ENCODE measurements around the gene SCFD2. TPM values are rescaled to one million over a fixed set of nuclear protein-coding genes. Genes with fewer than 3 reads are reported as not detected.
"Not testable (repeated sequence)": the region's sequence is repeated elsewhere in the genome, so short reads cannot be mapped to it uniquely, and the experiment has no call there.

The SCFD2 gene
- polyA plus RNA-seq, 3 donors = 4.1 to 8.2 (median 8.1) TPM

DNA sequence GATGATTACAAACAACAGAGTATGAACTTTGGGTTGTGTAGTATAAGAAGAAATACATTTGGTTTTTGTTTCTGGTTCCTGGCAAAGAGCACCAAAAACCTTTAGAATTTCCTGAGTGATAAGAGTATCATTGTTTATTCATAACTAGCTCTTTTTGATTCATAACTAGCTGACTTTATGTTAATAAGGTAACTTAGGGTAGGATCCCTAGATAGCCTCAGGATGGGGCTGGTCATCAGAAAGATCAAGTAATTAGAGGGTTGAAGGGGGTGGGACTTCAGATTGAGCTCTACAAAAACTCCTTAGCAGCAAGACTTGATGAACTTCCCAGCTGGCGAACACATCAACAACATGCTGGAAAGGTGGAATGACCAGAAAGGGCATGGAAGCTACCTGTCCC, 166.5 kb downstream of the SCFD2 start:
- H3K27ac ChIP-seq (ENCODE audit: low read depth, low read length) = no peak overlapping the region
- WGBS, 3 donors = 86 to 100% (median 91%) methylated on average over 1 of the region's 1 CpG

DNA sequence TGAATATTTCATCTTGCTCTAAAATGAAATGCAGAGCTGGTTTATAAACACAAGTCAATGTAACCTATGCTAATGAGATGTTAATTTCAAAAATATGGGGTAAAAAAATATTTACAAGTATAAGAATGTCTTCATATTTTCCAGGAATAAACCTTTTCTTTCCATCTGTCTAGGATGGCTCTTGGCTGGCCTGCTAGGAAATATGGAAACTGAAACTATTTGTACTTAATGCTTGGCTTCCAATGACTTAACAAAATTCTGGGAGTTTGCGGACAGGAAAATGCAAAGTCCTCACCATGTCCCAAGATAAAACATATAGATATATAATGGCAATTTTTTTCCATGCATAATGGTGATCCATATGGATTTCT, 168.1 kb downstream of the SCFD2 start:
- H3K27ac ChIP-seq (ENCODE audit: low read depth, low read length) = no peak overlapping the region
- 76 to 92% (median 85%) methylated on average over 1 of the region's 1 CpG for WGBS, 3 donors

DNA sequence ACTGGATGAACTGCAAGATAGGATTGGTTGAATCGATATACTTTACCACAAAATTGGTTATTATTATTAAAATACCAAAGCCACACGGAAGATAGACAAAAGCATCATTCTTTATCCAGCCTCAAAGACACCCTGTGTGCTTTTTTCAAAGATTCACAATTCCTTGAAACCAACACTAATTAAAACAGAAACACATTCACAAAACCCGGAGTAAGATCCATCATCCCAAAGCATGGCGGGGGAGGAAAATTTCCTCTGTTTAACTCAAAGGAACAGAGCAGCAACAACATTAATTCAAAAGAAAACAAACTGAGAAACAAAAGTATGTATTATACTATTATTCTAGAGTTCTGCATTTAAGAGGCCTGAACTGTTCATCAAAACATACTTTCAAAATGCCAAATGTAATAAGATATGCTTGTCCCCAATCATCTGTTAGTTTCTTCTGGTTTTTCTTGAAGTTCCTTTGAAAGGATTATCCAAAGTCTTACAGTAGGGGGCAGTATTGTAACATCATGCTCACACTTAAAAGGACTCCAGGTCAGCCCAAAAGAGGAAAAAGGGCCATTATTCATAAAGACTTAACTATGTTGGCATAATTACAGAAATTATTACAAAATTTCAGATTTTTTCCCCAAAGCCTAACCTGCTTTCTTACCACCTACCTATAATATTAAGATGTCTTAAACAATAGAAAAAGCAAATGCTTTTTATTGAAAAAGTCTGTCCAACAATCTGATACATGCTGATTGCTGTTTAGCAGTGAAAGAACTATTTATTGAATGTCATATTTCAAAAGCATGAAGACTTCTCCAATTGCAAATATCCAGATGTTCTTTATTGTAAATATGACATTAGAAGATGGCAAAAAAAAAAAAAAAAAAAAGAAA, 168.7 kb downstream of the SCFD2 start:
- H3K27ac ChIP-seq (ENCODE audit: low read depth, low read length) = no peak overlapping the region
- 54 to 65% (median 60%) methylated on average over 4 of the region's 4 CpGs for WGBS, 3 donors

DNA sequence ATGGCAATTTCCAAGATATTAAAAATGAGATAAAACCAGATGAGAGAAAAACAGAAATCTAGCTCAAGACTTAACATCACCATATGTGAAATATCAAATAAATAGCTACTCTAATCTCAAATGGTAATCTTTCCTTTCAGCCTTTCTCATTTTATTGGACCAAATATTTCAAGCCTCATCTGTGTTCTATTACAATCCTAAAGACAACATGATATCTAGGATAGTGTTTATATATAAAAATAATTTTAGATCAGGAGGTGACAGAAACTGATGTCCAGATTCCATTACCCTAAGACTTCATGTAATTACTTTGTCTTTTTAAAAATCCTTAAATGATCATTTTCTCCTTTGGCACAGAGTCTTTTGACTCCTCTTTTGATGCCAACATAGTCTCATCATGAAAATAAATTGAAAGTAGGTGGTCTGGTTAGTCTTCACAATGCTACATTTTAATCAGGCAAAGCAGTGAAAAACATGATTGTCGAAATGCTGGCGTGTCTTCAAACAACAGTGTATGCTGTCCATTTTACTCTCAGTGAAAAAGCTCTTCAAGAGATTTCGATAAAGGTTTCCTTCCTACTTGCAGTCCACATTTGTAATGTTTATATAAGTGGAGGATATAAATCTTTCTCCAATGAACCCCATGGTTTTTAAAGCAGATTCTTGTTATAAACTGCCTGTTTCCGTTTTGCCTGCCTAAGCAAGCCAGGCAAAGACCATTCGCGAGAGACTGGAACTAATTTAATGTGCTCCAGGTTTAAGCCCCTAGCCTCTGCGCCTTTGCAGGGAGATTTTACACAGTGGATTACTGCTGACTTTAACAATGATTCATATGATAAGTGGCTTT, 169.8 kb downstream of the SCFD2 start:
- 48 to 70% (median 55%) methylated on average over 7 of the region's 7 CpGs for WGBS, 3 donors
- no peak overlapping the region for H3K27ac ChIP-seq (ENCODE audit: low read depth, low read length)

DNA sequence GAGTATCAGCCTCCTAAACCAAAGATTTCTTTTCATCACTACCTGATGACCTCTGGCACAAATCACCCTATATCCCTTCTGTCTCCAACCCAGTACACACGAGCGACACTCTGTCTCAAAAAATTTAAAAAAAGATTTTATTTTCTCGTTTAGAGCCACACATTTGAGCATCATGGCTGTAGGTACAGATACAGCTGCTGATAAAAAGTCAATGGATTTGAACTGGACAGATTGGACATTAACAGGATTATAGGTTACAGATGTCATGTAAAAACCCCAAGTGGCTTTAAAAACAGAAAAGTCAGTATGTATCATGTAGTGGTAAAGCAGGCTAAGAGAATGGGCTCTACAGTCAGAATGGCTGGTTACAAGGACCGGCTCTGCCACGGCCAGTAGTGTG, 171.1 kb downstream of the SCFD2 start:
- H3K27ac ChIP-seq (ENCODE audit: low read depth, low read length) = no peak overlapping the region
- 94 to 96% (median 95%) methylated on average over 5 of the region's 5 CpGs for WGBS, 3 donors

DNA sequence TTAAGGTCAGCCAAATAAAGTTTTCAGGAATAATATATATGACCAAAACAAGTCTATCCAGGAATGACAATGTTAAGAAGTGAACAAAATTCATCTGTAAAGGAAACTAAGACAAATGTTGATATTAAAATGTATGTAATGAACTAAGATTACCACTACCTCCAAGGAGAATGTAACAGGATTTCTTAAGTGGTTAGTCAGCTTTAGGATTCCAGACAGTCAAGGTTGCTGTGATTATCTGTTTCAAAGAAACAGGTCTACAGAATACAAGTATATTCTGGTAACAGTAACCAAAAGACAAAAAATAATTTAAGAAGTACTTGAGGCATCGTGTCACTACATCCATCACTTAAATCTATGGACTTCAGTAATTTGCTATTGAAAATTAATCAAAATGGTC, 172.8 kb downstream of the SCFD2 start:
- H3K27ac ChIP-seq (ENCODE audit: low read depth, low read length) = no peak overlapping the region
- WGBS, 3 donors = 79 to 96% (median 93%) methylated on average over 1 of the region's 1 CpG

DNA sequence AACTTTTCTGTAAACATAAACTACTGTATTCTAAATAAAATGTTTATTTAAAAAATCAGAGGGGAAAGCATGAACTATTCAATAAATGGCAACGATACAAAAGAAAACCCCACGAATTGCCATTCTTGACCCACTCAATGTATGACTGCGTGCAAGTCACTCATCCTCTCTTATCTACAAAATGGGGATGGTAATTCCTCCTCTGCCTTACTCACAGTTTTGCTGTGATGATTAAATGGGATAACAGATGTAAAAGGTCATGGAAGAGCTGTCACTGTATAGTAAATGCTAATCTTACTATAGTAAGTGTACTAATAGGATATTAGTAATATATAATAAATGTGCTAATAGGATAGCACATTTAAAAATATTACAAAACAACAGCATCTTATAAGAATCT, 173.4 kb downstream of the SCFD2 start:
- 81 to 98% (median 94%) methylated on average over 3 of the region's 3 CpGs for WGBS, 3 donors
- H3K27ac ChIP-seq (ENCODE audit: low read depth, low read length) = no peak overlapping the region

DNA sequence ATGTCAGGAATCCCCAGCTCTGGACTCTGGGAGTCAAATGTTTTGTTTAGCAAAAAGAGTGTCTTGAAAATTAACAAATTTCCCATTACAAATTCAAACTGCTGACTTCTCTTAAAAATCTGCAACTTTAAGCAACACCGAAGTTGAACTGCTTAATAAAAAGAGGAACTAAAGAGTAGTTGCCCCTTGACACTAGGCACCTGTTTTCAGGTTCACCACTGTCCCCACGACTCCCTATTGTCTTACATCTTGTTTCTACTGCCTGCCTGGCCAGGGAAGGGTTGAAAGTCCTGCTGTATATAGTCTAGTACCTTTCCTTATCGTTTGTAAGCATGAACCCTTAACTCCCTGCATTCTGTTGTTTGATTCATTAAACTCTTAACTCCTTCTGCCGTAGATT, 173.9 kb downstream of the SCFD2 start:
- no peak overlapping the region for H3K27ac ChIP-seq (ENCODE audit: low read depth, low read length)
- WGBS, 3 donors = 67 to 82% (median 71%) methylated on average over 4 of the region's 4 CpGs

DNA sequence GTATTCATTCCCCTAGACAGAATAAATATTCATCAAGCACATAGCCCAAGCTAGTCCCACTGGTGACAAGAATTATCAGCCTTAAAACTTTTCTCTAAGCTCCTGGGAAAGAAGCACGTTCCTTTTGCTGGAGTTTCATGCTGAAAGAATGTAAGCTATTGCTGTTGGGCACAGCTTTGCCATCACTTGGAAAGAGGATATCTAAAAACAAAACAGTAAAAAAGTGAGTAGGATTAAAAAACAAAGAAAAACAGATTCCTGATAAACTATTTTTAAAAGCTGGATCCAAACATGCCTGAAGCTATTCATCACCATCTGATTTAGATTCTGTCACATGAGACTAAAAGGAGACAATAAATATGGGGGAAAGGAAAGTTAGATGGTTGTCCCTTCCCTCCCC, 176.8 kb downstream of the SCFD2 start:
- WGBS, 3 donors = 53 to 80% (median 67%) methylated on average over 1 of the region's 1 CpG
- H3K27ac ChIP-seq (ENCODE audit: low read depth, low read length) = no peak overlapping the region

DNA sequence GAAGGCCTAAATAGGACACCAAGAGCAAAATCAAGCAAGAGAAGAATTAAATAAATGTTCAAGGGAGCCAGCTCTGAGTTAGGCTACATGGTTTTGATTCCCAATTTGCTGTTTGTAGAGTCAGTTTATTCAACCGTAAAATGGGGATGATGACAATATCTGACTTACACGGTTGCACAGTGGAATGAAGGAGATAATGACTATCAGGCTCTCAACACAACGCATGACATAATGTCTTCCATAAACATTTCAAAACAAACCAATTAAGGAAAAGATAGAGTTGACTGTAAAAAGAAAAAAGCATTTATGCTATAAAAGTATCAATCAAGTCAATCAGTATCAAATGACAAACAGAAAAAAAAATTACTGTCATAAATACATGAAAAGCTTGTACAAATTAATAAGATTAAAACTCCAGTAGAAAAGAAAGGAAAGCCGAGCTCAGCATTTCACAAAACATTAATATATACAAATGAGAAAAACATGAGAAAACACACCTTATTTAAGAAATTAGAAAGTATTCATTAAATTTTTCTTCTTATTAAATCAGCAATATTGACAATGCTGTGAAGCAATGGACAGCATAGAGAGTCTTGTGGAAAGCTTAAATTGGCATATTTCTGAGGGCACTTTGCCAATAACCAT, 179.0 kb downstream of the SCFD2 start:
- WGBS, 3 donors = 82 to 93% (median 92%) methylated on average over 4 of the region's 4 CpGs
- no peak overlapping the region for H3K27ac ChIP-seq (ENCODE audit: low read depth, low read length)

DNA sequence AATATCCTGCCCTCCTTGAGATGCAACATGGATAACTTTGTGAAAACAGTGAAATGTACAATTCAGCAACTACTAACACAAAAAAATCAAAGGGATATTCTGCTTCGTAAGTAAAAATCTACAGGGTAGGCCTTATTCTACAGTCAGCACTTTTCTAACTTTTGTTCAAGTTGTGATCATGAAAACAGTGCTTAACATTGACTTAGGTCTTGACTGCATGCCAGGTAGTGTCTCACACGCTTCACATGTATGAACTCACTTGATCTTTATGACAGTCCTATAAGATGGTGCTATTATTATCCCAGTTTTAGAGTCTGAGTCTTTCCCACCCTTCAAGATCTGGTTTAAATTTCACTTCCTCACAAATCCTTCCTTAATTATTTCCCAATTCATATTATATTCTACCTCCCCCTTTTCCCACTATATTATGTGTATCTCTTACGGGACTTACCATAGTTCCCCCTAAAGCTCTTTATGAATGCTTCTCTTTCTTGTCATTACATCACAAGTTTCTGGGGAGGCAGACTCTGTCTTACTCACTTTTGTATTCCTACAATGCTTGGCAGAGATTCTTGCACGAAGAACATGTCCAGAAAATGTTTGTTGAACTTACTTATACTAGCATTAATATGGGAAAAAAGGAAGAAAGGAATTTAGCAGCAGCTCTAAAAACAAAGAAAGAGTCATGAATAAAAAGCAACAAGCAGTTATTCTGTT, 179.8 kb downstream of the SCFD2 start:
- WGBS, 3 donors = 68 to 77% (median 74%) methylated on average over 4 of the region's 4 CpGs
- no peak overlapping the region for H3K27ac ChIP-seq (ENCODE audit: low read depth, low read length)

DNA sequence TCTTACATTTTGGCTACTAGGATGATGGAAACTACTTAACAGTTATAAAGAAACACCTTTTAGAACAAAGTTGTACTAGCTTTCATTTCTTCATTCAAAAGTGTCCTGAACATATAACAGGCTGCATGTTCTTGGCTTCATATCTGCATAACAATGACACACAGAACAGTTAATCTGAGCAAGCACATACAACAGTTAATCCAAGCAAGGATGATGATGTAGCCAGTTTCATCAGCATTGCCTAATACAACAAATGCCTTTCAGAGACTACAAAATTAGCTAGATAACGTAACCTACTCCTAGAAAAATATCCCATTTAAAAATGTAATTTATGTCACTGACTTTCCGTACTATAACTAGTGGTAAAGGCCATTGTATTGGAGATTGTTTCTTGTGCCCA, 182.1 kb downstream of the SCFD2 start:
- WGBS, 3 donors = 94 to 100% (median 97%) methylated on average over 2 of the region's 2 CpGs
- H3K27ac ChIP-seq (ENCODE audit: low read depth, low read length) = no peak overlapping the region

DNA sequence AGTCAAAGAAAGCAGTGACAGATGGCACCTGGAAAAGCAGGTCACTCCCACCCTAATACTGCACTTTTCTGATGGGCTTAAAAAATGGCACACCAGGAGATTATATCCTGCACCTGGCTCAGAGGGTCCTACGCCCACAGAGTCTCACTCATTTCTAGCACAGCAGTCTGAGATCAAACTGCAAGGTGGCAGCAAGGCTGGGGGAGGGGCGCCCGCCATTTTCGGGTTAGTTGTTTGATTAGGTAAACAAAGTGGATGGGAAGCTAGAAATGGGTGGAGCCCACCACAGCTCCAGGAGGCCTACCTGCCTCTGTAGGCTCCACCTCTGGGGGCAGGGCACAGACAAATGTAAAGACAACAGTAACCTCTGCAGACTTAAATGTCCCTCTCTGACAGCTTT, 188.1 kb downstream of the SCFD2 start:
- not testable (repeated sequence) for H3K27ac ChIP-seq (ENCODE audit: low read depth, low read length)
- 93 to 95% (median 94%) methylated on average over 4 of the region's 4 CpGs for WGBS, 3 donors

DNA sequence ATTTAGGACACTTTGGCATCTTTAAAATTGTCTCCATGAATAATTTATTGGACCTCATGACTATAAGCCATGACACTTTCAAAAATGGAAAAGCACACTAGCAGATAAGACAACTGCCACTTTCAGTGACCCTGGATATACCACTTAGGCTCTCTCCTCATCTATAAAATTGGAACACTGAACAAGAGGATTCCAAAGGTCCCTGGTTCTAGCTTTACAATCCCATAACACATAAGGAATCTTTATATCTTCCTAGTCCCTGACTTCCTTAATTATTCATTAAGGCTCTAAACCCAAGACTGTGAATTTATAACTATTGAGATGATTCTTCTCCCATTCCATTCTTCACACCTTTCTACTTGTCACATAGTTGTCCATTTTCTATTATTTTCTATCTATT, 190.2 kb downstream of the SCFD2 start:
- no peak overlapping the region for H3K27ac ChIP-seq (ENCODE audit: low read depth, low read length)

DNA sequence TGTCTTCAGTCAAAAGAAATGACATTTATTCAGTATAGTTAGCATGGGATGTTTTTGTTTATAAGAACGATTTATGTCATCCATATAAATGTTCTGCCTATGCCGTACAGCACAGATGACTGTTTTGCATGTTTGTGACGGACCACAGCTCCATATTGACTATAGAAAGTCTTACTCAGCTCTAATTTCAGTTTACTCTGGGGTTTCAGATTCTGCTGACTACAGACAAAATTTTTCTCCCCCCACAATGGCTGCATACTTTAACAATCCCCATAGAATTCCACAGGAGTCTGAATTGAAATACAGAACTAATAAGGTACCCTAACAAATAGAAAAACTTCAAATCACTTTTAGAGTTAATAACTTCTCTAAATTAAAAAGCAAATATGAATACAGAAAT, 191.0 kb downstream of the SCFD2 start:
- no peak overlapping the region for H3K27ac ChIP-seq (ENCODE audit: low read depth, low read length)
- 90 to 92% (median 91%) methylated on average over 3 of the region's 3 CpGs for WGBS, 3 donors

DNA sequence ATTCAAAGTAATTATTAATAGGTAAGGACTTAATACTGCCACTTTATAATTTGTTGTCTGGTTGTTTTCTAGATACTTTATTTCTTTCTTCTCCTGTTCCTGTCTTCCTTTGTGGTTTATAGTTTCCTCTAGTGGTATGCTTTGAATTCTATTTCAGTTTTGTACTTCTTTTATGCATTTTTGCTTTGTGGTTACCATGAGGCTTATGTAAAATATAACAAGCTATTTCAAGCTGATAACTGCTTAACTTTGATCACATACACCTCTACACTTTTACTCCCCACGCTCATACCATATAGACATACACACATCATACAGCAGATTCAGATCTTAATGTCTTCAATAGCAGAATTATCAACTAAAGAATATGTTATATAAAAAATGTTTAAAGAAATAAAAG, 192.3 kb downstream of the SCFD2 start:
- no peak overlapping the region for H3K27ac ChIP-seq (ENCODE audit: low read depth, low read length)
- WGBS, 3 donors = 92 to 96% (median 95%) methylated on average over 1 of the region's 1 CpG

DNA sequence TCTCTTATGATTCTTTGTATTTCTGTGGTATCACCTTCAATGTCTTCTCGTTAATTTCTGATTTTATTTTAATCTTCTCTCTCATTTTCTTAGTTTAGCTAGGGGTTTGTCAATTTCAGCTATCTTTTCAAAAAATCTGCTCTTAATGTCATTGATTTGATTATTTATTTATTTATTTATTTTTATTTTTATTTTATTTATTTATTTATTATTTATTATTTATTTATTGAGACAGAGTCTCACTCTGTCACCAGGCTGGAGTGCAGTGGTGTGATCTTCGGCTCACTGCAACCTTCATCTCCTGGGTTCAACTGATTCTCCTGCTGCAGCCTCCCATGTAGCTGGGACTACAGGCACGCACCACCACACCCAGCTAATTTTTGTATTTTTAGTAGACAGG, 194.1 kb downstream of the SCFD2 start:
- WGBS, 3 donors = 96 to 99% (median 98%) methylated on average over 3 of the region's 3 CpGs
- no peak overlapping the region for H3K27ac ChIP-seq (ENCODE audit: low read depth, low read length)

DNA sequence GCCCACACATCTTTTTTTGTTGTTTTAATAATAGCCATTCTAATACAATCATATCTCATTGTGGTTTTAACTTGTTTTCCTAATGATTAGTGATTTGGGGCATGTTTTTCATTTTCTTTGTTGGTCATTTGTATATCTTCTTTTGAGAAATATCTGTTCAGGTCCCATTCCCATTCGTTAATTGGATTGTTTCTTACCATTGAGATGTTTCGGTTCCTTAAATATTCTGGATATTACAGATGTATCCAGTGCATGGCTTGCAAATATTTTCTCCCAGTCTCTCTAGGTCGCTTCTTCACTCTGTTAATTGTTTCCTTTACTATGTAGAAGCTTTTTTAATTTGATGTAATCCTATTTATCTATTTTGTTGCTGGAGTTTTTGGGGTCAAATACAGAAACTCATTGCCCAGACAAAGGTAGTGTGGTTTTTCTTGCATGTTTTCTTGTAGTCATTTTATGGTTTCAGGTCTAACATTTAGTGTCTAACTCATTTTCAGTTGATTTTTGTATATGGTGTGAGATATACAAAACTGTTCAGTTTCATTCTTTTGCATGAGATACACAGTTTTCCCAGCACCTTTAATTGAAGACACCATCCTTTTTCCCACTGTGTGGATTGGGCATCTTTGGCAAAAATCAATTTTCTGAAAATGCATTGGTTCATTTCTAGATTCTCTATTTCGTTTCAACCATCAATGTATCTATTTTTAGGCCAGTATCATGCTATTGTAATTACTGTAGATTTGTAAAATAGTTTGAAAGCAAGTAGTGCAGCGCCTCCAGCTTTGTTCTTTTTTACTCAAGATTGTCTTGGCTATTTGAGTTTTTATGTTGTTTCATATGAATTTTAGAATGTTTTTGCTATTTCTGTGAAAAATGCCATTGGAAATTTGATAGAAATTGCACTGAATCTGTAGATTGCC, 195.9 kb downstream of the SCFD2 start:
- no peak overlapping the region for H3K27ac ChIP-seq (ENCODE audit: low read depth, low read length)
- WGBS, 3 donors = 94 to 95% (median 95%) methylated on average over 5 of the region's 5 CpGs
